GM19324 (cell line): ENCODE measurements around the gene TRAP1.

ENCODE experiments used
- ATAC-seq: cut with Tn5 transposase; IDR thresholded peaks from one replicate; pipeline ENCODE4 v1.9.1; 2021; ENCODE audit warnings: mild to moderate bottlenecking, moderate library complexity; ENCODE audit not compliant: unreplicated experiment, low FRiP score

Gene TRAP1

GRCh38 chr16:3717235-3718018, at the start of gene TRAP1:
TRAP1 (minus strand) TSS chr16:3717524; CDS start chr16:3717508, 16 bp downstream.
- peak; percentile 90 for ATAC-seq

DNA sequence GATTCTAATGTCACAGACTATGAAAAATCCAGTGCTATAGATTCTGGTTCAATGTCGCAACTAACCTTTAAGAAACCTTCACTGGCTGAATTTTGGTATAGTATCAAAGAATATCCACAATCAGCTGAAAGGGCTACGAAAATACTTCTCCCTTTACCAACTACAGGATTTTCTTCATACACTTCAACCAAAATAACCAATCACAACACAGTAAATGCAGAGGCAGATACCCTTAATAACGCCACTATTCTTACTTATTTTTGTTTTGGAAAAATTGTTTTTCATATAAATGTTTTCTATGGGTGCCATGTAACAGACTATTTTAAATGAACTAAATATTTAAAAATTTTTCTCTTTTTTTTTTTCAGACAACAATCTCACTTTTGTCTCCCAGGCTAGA, 48.9 kb upstream of the TRAP1 start:
- no peak for ATAC-seq

DNA sequence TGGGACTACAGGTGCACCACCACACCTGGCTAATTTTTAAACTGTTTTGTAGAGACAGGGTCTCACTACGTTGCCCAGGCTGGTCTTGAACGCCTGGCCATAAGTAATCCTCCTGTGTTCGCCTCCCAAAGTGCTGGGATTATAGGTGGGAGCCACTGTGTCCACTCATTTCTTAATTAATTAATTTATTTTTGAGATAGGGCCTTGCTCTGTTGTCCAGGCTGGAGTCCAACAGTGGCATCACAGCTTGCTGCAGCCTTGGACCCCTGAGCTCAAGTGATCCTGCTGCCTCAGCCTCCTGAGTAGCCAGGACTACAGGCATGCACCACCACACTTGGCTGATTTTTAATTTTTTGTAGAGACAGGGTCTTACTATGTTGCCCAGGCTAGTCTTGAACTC, 47.1 kb upstream of the TRAP1 start:
- ATAC-seq = no peak

GRCh38 chr16:3762107-3762750, 44.9 kb upstream of the TRAP1 start:
- no peak for ATAC-seq

GRCh38 chr16:3761375-3762106, 44.2 kb upstream of the TRAP1 start:
- ATAC-seq = no peak

DNA sequence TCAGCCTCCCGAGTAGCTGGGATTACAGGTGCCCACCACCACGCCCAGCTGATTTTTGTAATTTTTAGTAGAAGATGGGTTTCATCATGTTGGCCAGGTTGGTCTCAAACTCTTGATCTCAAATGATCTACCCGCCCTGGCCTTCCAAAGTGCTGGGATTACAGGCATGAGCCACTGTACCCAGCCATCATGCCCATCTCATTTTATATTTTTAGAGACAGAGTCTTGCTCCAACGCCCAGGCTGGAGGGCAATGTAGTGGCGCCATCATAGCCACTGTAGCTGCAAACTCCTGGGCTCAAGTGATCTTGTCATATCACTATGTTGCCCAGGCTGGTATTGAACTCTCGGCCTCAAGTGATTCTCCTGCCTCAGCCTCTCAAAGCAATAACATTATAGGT, 43.2 kb upstream of the TRAP1 start:
- ATAC-seq = no peak

- no peak for ATAC-seq
Observed at GRCh38 chr16:3759736-3760135, 42.4 kb upstream of the TRAP1 start.

DNA sequence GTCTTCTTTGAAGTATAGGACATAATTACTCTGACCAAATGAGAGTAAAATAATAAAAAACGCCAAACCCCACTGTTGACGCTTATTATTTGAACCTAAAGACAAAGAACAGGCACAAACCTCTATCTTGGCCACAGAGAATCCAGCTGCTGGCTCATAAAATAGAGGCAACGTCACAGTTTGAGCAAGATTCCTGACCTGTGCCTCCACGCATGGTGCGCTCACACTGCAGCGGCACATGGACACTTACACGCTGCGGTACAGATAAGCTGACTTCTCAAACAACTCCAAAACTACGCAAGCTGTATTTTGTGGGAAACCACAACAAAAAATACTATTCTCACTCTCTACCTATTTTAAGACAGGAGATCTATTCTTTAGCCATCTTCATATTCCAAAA, 38.8 kb upstream of the TRAP1 start:
- no peak for ATAC-seq

DNA sequence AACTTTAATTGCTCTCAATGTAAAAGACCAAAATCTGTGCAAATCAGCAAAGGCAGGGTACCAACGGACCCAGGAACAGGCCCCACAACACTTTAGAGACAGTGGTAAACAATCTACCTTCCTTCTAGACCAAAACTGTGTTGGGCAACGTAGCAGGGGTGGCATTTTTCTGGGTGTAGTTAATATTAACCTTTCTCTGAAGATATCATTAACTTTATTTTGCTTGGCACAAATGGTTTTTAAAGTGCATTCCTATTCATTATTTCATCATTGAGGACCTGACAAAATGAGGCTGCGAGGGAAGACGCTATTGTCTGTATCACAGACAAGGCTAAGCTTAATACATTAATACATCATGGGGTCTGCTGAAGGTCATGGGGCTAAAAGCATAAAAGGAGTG, 37.9 kb upstream of the TRAP1 start:
- ATAC-seq = no peak

GRCh38 chr16:3754772-3755171, 37.4 kb upstream of the TRAP1 start:
- no peak for ATAC-seq

- no peak for ATAC-seq
Observed at GRCh38 chr16:3754081-3754703, 36.9 kb upstream of the TRAP1 start.

DNA sequence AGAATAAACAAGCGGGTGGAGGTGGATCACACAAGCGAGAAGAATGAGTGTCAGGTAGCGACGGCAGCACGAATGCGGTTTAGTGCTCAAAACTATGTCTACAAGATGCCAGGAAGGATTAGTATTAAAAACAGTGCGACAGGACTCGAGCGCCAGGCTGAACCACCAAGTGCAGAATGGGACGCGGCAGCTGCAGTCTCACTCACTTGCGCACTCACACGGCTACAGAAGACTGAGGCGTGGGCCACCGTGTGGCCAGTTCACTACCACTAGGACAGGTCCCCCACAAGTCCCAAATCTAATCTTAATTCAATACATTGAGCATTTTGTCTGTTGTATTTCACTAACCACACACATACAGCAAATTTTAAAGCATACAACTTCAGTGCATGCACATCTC, 35.7 kb upstream of the TRAP1 start:
- no peak for ATAC-seq

GRCh38 chr16:3751878-3752277, 34.6 kb upstream of the TRAP1 start:
- no peak for ATAC-seq

- ATAC-seq = no peak
Observed at GRCh38 chr16:3748307-3748706, 31.0 kb upstream of the TRAP1 start.

GRCh38 chr16:3745751-3746355, 28.5 kb upstream of the TRAP1 start:
- ATAC-seq = no peak

DNA sequence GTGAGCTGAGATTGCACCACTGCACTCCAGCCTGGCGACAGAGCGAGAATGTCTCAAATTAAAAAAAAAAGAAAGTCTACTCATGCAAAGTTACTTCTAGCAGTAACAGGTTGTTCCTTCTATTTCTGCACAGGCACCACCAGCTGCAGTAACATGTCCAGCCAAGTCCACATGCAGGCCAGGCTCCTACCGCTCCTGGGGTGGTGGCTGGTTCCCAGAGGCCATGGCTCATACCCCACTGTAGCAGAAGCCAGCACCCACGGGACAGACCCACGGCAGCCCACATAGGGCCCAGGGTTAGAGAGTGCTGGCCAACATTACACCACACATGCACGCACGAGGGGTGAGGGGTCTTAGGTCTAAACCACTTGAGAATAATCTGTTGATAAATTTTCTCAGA, 26.7 kb upstream of the TRAP1 start:
- ATAC-seq = no peak

DNA sequence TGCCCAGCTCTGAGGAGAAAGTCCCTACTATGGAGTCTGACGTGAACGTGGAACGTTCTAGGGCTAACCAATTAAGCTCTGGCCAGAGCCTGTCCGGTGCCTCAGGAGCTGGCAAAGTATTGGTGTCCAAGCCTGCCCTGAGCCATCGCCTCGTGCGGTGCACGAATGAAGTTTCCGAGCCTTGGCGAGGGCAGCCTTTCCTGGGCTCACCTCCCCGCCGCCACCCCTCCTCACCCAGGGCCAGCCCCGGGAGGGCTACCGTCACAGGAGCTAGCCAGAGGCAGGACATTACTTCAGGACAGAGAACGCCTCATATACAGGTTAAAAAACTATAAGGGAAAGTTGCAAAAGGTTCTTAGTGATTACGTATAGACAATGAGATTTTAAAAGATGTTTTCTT, 23.6 kb upstream of the TRAP1 start:
- ATAC-seq = no peak

DNA sequence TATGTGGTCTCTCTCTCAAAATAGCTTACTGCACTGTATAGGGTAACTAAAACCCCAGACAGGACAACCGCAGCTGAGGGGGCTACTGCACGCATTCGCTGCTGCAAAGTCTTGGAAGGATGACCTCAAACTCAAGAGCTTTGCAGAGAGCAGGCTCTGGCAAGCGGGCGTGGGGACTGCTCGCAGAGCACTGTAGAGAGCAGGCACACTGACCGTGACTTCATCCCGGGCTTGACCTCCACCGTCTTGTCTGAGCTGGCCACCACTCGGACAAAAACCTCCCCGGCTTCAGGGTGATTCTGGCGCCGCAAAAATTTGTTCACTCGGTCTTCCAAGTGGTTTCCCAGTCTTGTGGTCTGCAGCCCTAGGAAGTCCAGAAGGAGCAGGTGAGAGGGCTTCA, 22.9 kb upstream of the TRAP1 start:
- no peak for ATAC-seq

- no peak for ATAC-seq
Observed at GRCh38 chr16:3739636-3740035, 22.3 kb upstream of the TRAP1 start.

GRCh38 chr16:3738541-3738940, 21.2 kb upstream of the TRAP1 start:
- no peak for ATAC-seq

DNA sequence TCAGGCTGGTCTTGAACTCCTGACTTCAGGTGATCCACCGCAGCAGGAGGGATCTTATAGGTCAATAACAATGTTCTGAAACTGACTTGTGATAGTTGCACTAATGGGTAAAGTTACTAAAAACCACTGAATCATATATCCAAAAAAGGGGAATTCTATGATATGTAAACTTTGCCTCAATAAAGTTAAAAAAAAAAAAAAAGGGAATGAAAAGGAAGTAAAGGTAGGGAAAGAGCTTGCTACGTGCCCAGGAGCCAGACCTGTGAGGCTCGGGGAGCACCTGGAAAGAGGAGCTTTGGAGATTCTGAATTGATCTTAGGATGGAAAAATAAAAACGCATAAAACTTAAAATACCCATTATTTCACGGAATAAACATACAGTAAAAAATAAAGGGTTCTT, 20.8 kb upstream of the TRAP1 start:
- no peak for ATAC-seq
